HG03064 (cell line): Measurements from ENCODE around the gene HIKESHI.
"Not testable (repeated sequence)": the region's sequence is repeated elsewhere in the genome, so short reads cannot be mapped to it uniquely, and the experiment has no call there.

Source experiments
- ATAC-seq: cut with Tn5 transposase; IDR thresholded peaks from one replicate; pipeline ENCODE4 v1.9.1; 2021; ENCODE audit warnings: low read depth; ENCODE audit not compliant: unreplicated experiment

HIKESHI gene

DNA sequence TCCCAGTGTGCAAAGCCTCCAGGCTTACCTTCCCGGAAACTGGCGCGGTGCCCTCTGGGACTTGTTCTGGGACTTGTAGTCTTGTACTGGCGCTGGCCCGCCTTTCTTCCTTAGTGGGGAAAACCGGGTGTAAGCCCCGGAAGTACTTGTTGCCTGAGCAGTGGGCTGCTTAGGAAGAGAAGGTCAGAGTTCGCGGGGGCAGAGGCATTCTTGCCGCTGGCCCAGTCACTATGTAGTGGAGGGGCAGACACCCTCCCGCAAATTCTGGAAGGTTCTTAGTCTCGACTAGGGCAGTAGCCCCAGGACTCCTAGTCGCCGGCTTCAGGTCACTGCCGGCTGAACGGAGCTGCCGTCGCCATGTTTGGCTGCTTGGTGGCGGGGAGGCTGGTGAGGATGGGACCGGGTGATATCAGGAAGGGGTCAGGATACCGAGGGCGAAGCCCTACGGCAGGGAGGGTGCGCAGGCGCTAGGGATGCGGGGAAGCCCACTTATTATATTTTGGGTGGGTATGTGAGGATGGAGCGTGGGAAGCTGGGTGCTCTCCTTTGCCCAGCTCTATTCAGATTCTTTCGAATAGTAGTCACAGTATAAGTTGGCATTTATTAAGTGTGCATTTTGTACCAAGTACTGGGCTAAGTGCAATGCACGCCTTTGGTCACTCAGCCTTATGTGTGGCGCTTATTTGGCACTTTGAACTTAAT, at the start of gene HIKESHI:
Gene HIKESHI, plus strand, starts transcription at position 149 of the 702 bp plus-strand sequence. Its CDS starts 209 bp downstream, at position 358.
- ATAC-seq: peak; percentile 99

DNA sequence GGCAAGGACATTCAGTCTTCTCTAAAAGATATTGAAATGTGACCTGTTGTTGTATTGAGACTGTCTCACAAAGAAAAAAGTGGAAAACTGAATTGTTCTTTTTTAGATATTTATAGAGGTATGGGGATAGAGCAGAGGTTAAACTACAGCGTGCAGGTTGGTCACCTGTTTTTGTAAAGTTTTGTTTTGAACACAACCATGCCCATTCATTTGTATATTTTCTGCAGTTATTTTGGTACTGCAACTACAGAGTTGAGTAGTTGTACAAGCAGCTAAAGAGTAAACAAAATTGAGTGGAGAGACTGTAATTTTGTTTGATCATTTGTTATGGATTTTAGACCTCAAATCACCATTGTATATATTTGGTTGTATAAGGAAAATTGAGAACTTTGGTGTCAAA, 46.1 kb upstream of the HIKESHI start:
- ATAC-seq: no peak

- ATAC-seq: no peak
Measured at GRCh38 chr11:86256608-86257007, 45.4 kb upstream of the HIKESHI start.

GRCh38 chr11:86257446-86257845, 44.6 kb upstream of the HIKESHI start:
- no peak for ATAC-seq

DNA sequence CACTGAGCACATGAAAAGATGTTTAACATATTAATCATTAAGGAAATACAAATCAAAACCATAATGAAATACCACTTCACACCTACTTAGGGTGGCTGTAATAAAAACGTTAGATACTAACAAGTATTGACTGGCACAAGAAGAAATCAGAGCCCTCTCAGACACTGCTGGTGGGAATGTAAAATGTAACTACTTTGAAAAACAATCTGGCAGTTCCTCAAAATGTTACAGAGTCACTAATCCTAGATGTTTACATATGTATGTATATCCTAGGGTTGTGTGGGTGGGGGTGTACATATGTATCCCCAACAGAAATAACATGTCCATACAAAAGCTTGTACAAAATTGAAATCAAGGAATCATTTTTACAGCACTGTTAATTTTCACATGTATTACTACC, 42.3 kb upstream of the HIKESHI start:
- no peak for ATAC-seq

GRCh38 chr11:86261328-86261727, 40.7 kb upstream of the HIKESHI start:
- no peak for ATAC-seq

DNA sequence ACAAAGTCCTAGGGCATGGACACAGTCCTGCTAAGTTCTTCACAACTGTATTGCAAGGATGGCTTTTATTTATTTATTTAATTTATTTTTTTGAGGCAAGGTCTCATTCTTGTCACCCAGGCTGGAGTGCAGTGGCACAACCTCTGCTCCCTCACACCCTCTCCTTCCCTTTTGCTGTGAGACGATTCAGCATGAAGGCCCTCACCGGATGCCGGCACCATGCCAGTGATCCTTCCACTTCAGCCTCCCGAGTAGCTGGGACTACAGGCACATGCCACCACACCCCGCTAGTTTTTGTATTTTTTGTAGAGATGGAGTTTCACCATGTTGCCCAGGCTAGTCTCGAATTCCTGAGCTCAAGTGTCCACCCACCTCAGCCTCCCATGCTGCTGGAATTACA, 39.7 kb upstream of the HIKESHI start:
- no peak for ATAC-seq

- ATAC-seq: no peak
Measured at GRCh38 chr11:86264649-86265048, 37.4 kb upstream of the HIKESHI start.

DNA sequence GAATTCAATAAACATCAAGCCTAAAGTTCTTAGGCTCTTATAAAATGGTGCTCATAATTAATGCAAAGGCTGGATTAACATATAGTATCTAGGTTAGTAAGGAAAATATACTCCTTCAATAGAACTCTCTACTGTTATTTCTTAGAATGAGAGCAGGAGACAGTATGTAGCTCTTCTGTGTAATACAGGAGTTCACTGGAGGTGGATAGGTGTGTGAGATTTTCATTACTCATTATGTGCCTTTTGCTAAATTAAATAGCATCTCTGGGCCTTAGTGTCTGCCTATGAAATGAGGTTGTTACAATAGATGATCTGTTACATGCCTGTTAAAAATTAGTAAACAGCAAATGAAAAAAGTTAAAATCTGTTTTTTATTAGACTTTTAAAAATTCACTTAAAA, 36.8 kb upstream of the HIKESHI start:
- no peak for ATAC-seq

GRCh38 chr11:86269645-86270044, 32.4 kb upstream of the HIKESHI start:
- no peak for ATAC-seq

DNA sequence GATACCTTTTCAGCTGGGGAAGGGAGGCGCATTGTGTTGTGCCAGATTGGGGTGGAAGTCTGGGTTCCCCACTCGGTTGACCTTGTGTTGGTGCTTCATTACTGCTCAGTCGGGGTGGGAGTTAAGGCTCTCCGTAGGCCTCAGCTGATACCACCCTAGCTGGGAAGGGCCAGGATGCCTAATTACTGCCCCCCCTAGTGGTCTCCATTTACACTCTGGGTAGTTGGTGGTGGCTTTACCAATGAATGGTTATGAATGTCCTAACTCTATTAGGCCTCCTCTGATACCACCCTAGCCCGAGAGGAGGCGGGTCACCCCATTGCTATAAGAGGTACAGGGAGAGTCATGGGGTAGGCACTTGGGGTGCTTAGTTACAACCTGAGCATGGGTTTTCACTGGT, 27.5 kb upstream of the HIKESHI start:
- ATAC-seq: no peak

GRCh38 chr11:86274999-86275398, 27.0 kb upstream of the HIKESHI start:
- ATAC-seq: no peak

DNA sequence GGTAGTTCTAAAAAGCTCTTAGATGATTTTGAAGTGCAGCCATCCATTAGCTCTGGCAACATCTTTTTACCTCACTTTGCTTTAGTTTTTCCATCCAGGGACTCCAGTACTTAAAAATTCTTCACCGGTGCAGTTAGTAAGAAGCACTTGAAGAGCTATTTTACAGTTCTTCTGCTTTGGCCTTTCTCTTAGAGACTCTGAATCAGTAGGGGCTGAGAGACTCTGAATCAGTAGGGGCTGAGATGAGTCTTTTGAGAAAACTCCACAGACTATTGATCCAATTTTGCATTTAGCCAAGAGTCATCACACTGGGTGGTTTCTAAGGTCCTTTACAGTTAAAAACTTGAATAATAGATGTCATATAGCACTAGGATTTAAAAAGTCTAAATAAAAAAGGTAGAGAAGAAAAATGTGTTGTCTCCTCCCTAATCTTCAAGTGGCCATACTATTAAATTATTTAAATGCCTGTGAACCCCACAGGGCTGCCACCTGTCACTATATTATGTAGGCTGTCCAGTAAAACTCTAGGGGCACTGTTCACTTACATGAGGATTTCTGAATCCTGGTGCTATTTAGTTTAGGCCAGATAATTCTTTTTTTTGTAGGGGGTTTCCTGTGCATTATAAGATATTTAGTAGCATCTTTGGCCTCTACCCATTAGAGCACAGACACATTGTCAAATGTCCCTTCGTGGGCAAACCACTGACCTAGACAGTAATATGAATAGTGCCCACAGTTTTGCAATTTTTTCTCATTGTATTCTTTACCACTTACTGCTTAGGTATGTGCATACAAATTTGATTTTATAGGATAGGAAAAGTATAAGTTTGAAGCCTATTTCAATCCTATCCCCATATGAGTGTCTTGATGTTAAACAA, 26.3 kb upstream of the HIKESHI start:
- no peak for ATAC-seq

DNA sequence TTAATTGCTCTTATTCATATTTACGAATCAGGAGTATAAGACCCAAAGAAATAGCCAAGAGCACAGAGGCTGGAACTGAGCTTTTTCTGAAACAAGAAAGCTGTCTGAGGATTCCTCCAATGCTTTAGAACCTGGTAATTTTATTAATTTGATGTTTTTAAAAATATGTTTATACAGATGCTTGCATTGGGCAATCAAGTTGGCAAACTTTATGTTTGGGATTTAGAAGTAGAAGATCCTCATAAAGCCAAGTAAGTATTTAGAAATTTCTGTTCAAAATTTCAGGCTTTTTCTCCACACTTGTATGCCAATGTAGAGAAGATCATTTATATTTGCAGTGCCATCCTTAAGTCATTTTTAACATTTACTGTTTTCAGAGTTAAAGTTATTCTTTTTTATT, 24.3 kb upstream of the HIKESHI start:
- ATAC-seq: no peak

DNA sequence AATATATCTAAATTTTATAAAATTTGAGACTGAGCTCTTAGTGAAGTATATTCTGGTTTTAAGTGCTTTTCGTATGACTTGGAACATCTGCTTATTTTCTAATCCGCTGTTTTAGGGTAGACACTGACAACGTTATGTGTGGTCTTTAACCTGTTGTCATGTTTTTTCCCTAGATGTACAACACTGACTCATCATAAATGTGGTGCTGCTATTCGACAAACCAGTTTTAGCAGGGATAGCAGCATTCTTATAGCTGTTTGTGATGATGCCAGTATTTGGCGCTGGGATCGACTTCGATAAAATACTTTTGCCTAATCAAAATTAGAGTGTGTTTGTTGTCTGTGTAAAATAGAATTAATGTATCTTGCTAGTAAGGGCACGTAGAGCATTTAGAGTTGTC, 23.8 kb upstream of the HIKESHI start:
- no peak for ATAC-seq

DNA sequence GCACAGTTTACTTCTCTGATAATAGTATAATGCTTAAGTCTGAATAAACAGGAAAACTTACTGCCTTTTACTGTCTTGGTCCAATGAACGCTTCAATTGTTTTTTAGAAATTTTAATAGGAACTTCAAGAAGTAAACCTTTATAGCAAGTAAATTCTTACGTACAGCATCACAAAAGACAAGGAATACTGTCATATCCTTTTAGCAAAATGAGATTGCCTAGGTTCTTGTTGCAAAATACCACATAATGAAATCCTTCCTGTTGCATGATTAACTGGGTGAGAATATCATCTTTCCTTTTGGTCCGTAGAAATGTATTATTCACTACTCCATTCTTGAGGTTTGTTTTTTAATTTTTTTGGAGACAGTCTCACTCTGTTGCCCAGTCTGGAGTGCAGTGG, 22.3 kb upstream of the HIKESHI start:
- ATAC-seq: no peak

DNA sequence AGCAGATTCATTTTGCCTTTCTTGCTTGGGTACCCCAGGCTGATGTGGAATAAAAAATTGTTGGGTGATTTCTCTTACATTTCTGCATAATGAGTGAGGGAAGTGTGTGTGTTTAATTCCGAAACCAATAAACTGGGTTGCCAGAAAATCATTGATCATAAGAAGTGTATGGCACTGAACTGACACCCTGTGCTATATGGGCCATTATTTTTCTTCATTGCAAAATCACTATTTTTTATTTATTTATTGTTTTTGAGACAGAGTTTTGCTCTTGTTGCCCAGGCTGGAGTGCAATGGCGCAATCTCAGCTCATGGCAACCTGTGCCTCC, 14.6 kb upstream of the HIKESHI start:
- no peak for ATAC-seq

GRCh38 chr11:86288776-86289507, 13.1 kb upstream of the HIKESHI start:
- ATAC-seq: no peak

GRCh38 chr11:86289508-86290280, 12.3 kb upstream of the HIKESHI start:
- ATAC-seq: not testable (repeated sequence)

DNA sequence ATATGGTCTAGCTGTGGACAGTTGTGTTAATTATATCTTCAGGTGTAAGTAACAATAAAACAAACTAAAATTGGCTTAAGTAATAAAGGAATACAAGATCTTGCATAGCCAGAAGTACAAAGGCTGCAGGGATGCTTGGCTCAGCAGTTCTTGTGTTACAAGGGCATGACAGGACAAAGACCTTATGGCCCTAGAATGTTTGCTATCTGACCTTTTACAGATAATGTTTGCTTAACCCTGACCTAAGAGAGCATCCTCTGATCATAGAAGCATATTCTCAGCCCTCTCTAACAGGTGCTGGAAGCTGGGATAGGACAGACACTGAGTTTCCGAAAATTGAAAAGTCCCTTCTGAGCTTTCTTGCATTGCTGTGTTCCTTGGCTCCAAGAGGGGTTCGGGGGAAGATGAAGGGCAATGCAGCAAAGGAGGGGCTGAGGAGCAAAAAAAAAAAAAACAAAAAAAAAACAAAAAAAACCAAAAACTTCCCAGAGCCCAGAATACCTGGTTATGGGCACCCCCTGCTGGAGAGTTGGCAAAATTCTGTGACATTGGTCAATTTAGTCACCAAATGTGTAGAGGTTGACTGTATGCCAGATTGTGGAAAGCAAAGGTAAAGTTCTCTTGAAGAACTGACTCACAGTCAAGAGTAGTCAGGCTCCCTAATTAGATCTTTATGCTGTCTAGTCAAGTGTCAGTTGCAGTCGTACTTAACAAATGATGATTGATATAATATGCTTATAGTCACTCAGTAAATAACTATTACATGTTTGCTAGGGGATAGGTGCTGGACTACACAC, 10.4 kb upstream of the HIKESHI start:
- ATAC-seq: no peak
